ENCODE data around the gene TMED9. TPM values are rescaled to one million over a fixed set of nuclear protein-coding genes. Genes with fewer than 3 reads are reported as not detected.

Gene TMED9
- total RNA-seq, 1 experiment from 2014 or later = 156 TPM

DNA sequence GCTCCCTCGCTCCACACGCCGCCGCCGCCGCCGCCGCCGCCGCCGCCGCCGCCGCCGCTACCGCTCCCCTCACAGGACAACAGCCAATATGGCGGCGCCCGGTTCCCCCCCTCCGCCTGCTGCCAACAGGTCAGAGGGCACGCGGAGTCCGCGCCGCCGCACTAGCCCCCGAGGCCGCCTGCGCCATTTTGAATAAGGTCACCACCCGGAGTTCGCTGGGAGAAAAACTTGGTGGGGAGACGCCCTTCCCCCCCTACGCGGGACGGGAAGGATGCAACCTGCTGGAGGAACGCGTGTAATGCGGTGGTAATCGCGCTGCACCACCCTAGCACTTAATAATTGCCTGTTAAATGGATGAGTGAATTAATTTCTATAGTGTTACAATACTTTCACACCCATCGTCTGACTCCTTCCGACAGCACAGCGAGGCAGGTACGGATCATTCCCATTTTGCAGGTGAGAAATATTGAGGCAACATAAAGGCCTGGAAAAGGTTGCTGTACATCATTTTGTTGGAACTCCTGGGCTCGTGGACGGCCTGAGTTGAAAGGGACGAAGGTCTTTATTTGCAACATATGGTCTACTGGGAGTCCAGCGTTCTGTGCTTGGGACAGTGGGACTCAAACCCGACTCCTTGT is 37.4 kb upstream of the TMED9 start, which contains the start of gene FAM193B:
Gene FAM193B, minus strand, starts transcription at position 90 of the 638 bp plus-strand sequence. CDS start 105 bp downstream, outside the sequence.
- Histone ChIP-seq H2BK5ac (ENCODE audit: insufficient read length, low read length) (no peak within 1 kb of the TSS), H3K79me1 (ENCODE audit: insufficient read depth, low read depth, low read length, poor library complexity, severe bottlenecking) (peaks cover 14% of the 10 kb centered on the region), H2AK5ac (ENCODE audit: insufficient read length, low read length) (no peak within 1 kb of the TSS), H3K18ac (ENCODE audit: insufficient read length, low read depth, low read length) (no peak within 1 kb of the TSS), H3K56ac (ENCODE audit: insufficient read length, low read depth, low read length) (no peak within 1 kb of the TSS), H4K8ac (replicated peaks; ENCODE audit: insufficient read length, low read depth, low read length) (no peak within 1 kb of the TSS), H3K79me2 (ENCODE audit: insufficient read depth, low read length) (peaks cover 11% of the 10 kb centered on the region; the same call in 1 of the 2 replicates), H4K91ac (ENCODE audit: insufficient read length, low read depth, low read length) (no peak within 1 kb of the TSS), H2BK20ac (ENCODE audit: low read depth, low read length, poor library complexity, severe bottlenecking) (no peak within 1 kb of the TSS), H3T11ph (ENCODE audit: low read length) (no peak within 1 kb of the TSS), H3K14ac (ENCODE audit: insufficient read depth, low read length) (peak within 1 kb of the TSS; percentile 21), H3K27ac (ENCODE audit: insufficient read length, low read depth, low read length) (no peak within 1 kb of the TSS), H3K4ac (ENCODE audit: low read depth, low read length) (no peak within 1 kb of the TSS), H3K4me2 (ENCODE audit: insufficient read depth, insufficient read length, low read length) (peak within 1 kb of the TSS; percentile 87), H2BK15ac (ENCODE audit: low read depth, low read length) (no peak within 1 kb of the TSS), H3K4me1 (ENCODE audit: insufficient read depth, low read length) (peaks cover 5% of the 10 kb centered on the region; the same call in 1 of the 2 replicates), H4K5ac (ENCODE audit: insufficient read length, low read depth, low read length) (no peak within 1 kb of the TSS), H3K9me3 (ENCODE audit: control insufficient read depth, low read depth, low read length) (no peaks in the 10 kb centered on the region), H2BK120ac (ENCODE audit: low read depth, low read length, poor library complexity, severe bottlenecking) (no peak within 1 kb of the TSS), H4K20me1 (ENCODE audit: control insufficient read depth, insufficient read depth, insufficient read length) (no peaks in the 10 kb centered on the region), H3K9ac (ENCODE audit: extremely low read depth, insufficient read length, low read length) (peak within 1 kb of the TSS; percentile 71), H2BK12ac (ENCODE audit: insufficient read length, low read depth, low read length) (no peak within 1 kb of the TSS), H3K27me3 (ENCODE audit: insufficient read depth, low read length) (no peaks in the 10 kb centered on the region), H3K23ac (ENCODE audit: insufficient read length, low read depth, low read length) (no peak within 1 kb of the TSS), H3K23me2 (ENCODE audit: insufficient read length, low read depth, low read length, poor library complexity, severe bottlenecking) (peaks cover 15% of the 10 kb centered on the region), H2AFZ (ENCODE audit: low read length) (no peak within 1 kb of the TSS)
- peaks cover 10 to 24% (median 20%) of the 10 kb centered on the region in 3 experiments for H3K36me3 Mint-ChIP-seq (ENCODE audit: insufficient read depth in 1 of 3, low read depth in 3 of 3)
- H3K4me3 Mint-ChIP-seq = peak within 1 kb of the TSS; percentile 82 to 87
- H3K9me3 Mint-ChIP-seq = peaks cover 1 to 2% of the 10 kb centered on the region in 2 experiments; a peak in 4 of 5 replicates
- peak within 1 kb of the TSS in 2 of 3 experiments; percentile 4 to 44; a peak in 2 of 7 replicates for H3K27ac Mint-ChIP-seq
- no CpG with 5 or more reads among the region's 49 CpGs for WGBS (ENCODE audit: extremely low coverage, insufficient read length, low lambda C conversion rate)
- DNase-seq = peak; percentile 96
- TF ChIP-seq, protein P1, sequence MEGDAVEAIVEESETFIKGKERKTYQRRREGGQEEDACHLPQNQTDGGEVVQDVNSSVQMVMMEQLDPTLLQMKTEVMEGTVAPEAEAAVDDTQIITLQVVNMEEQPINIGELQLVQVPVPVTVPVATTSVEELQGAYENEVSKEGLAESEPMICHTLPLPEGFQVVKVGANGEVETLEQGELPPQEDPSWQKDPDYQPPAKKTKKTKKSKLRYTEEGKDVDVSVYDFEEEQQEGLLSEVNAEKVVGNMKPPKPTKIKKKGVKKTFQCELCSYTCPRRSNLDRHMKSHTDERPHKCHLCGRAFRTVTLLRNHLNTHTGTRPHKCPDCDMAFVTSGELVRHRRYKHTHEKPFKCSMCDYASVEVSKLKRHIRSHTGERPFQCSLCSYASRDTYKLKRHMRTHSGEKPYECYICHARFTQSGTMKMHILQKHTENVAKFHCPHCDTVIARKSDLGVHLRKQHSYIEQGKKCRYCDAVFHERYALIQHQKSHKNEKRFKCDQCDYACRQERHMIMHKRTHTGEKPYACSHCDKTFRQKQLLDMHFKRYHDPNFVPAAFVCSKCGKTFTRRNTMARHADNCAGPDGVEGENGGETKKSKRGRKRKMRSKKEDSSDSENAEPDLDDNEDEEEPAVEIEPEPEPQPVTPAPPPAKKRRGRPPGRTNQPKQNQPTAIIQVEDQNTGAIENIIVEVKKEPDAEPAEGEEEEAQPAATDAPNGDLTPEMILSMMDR (conservative IDR thresholded peaks at IDR 0.05) = peak; percentile 51; the same call in 2 of the 3 replicates
- H3K27me3 Mint-ChIP-seq (ENCODE audit: low read depth) = peaks cover 4% of the 10 kb centered on the region; the same call in 1 of the 2 replicates
- H3K4me1 Mint-ChIP-seq = peaks cover 31 to 37% of the 10 kb centered on the region in 2 experiments
